Astrocyte (in vitro differentiated cells and primary cell): ENCODE data around the gene MRPS9.
A peak's percentile ranks its signal among the peaks of the same experiment; 100 is the strongest.

Experiments used
- CTCF ChIP-seq: IDR thresholded peaks from 2 replicates; pipeline ENCODE4 v1.5.1; 2011; ENCODE audit warnings: low read depth, mild to moderate bottlenecking, inconsistent platforms, low read length, moderate library complexity; ENCODE audit not compliant: insufficient read depth
- EZH2 ChIP-seq: IDR thresholded peaks from 2 replicates; pipeline ENCODE4 v1.6.1; 2012; ENCODE audit warnings: mild to moderate bottlenecking, low read length, inconsistent platforms; ENCODE audit not compliant: insufficient read depth

GRCh38 chr2:105143467-105144151 lies 105.7 kb downstream of the MRPS9 start:
- TF ChIP-seq CTCF (no peak), EZH2 (peak; percentile 36)
